ENCODE data around the gene IL31RA. TPM values are rescaled to one million over a fixed set of nuclear protein-coding genes. Genes with fewer than 3 reads are reported as not detected.

The IL31RA gene
- polyA plus RNA-seq, 1 experiment, result 1.9 TPM

DNA sequence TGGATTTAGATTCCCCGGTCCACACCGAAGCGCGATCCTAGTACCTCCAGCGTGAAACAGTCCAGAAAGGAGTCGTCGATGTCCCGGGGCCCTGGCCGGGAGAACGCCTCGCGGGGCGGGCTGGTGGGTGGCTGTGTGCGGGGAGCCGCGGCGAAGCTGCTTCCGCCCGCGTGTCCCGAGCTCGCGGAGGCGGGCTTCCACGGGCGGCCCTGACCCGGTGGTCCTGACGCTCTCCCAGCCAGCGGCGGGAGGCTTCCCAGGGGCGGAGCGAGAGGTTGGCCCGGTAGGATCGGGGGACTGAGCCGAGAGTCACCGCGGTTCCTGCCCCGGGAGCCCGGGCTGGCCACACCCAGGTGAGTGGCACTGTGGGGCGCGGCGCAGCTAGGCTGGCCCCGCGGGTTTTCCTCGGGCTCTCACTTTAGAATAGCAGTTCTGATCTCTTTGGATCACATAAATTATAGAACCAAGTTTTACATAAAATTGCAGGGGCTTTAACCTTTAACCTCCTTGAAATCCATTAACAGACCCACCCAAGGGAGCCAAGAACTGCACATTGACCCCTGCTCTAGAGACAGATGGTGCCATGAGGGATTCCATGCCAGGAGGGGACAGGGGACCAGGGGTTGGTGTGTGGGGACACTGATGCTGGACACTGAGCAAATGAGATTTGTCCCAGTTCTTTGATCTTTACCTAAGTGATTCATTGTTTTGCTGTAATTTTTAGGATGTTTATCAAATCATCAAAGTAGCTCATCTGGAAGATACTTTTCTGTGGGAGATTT lies 29.2 kb upstream of the IL31RA start:
- no peaks in the 10 kb centered on the region for H3K9me3 ChIP-seq (ENCODE audit: control insufficient read depth, insufficient read depth, low read length)
- H3K27ac ChIP-seq (ENCODE audit: low read depth, low read length), result no peak overlapping the region
- TF ChIP-seq, protein P1, sequence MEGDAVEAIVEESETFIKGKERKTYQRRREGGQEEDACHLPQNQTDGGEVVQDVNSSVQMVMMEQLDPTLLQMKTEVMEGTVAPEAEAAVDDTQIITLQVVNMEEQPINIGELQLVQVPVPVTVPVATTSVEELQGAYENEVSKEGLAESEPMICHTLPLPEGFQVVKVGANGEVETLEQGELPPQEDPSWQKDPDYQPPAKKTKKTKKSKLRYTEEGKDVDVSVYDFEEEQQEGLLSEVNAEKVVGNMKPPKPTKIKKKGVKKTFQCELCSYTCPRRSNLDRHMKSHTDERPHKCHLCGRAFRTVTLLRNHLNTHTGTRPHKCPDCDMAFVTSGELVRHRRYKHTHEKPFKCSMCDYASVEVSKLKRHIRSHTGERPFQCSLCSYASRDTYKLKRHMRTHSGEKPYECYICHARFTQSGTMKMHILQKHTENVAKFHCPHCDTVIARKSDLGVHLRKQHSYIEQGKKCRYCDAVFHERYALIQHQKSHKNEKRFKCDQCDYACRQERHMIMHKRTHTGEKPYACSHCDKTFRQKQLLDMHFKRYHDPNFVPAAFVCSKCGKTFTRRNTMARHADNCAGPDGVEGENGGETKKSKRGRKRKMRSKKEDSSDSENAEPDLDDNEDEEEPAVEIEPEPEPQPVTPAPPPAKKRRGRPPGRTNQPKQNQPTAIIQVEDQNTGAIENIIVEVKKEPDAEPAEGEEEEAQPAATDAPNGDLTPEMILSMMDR (IDR thresholded peaks at IDR 0.05; ENCODE audit: low read depth, low read length), result no peak
- ChIA-PET POLR2A (no interaction called here), CTCF (no interaction called here)
- DNase-seq (ENCODE audit: low read depth, low spot score), result no peak
- H3K4me3 ChIP-seq (ENCODE audit: low read depth, low read length), result peak overlapping the region; percentile 48
- peaks cover 6% of the 10 kb centered on the region for H3K27me3 ChIP-seq (ENCODE audit: control insufficient read depth, insufficient read depth, low read length)

DNA sequence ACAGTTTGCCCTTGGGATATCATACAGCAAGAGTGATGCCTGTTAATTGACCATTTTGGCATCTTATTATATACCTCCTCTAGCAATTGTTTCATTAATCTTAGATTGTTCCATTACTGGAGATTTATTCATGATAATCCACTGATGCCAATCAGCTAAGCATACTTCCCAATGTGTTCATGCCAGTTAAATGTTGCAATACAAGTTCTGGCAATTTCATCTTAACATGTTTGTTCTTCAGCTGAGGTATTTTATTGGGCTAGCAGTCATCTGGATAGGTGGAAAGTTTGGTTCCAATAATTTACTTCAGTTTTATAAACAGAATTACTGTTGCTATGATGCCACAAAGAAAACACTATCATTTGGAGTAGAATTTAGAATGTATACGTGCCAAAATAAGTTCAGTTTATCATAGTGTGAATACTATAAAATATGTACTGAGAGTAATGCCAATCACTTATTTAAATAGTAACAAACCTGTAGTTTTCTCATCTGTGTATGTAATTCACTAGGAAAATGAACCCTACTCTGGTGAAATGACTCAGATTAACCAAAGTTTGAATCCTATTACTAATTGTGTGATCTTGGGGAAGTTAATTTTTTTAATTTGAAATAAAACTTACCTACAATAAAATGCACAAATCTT lies 27.9 kb upstream of the IL31RA start:
- CTCF ChIA-PET, result no interaction called here
- DNase-seq (ENCODE audit: low read depth, low spot score), result no peak

DNA sequence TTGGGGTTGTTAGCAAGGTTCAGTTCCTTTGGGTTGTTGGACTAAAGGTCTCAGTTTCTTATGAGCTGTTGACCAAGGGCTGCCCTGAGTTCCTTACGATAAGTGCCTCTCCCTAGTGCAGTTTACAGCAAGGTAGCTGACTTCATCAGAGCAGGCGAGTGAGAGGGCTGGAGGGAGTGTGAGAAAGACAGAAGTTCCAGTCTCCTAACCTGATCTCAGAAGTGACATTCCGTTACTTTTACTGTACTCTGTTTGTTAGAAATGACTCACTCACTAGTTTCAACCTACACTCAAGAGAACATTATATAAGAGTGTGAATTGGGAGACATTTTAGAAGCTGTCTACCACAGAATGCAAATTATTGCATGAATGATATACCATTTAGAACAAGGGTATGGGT lies 21.2 kb upstream of the IL31RA start:
- Histone ChIP-seq H3K27me3 (ENCODE audit: control insufficient read depth, insufficient read depth, low read length) (peaks cover 4% of the 10 kb centered on the region), H3K9me3 (ENCODE audit: control insufficient read depth, insufficient read depth, low read length) (peaks cover 5% of the 10 kb centered on the region; the same call in 1 of the 2 replicates), H3K27ac (ENCODE audit: low read depth, low read length) (no peak overlapping the region), H3K4me3 (ENCODE audit: low read depth, low read length) (no peak overlapping the region)
- ChIA-PET CTCF (no interaction called here), POLR2A (interaction anchor here (0.7 kb wide), 1 partner anchor 48 kb away, joined by 3 read pairs; no protein-coding TSS in a partner anchor)
- TF ChIP-seq, protein P1 (IDR thresholded peaks at IDR 0.05; ENCODE audit: low read depth, low read length), result no peak
- no peak for DNase-seq (ENCODE audit: low read depth, low spot score)

More for the DNA sequence above, 27.9 kb upstream of the IL31RA start:
- POLR2A ChIA-PET, result no interaction called here
- Histone ChIP-seq H3K27me3 (ENCODE audit: control insufficient read depth, insufficient read depth, low read length) (peaks cover 6% of the 10 kb centered on the region), H3K27ac (ENCODE audit: low read depth, low read length) (no peak overlapping the region), H3K4me3 (ENCODE audit: low read depth, low read length) (no peak overlapping the region), H3K9me3 (ENCODE audit: control insufficient read depth, insufficient read depth, low read length) (no peaks in the 10 kb centered on the region)
- TF ChIP-seq, protein P1 (IDR thresholded peaks at IDR 0.05; ENCODE audit: low read depth, low read length), result no peak

DNA sequence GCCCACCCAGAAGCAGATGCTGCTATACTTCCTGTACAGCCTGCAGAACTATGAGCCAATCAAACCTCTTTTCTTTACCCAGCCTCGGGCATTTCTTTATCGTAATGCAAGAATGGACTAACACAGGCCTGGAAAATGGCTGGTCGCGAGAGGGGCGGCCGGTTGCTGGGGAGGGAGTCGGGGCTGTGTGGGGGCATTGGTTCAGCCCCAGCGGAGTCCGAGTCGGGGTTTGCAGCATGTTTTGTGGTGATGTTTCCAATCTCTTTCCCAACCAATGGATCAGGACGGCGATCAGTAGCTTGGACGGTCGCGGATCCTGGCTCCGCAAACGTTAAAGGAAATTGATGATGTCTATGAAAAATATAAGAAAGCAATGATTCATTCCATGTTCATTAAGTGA lies 18.7 kb upstream of the IL31RA start:
- CTCF ChIA-PET, result no interaction called here
- TF ChIP-seq, protein P1 (IDR thresholded peaks at IDR 0.05; ENCODE audit: low read depth, low read length), result no peak
- no peak for DNase-seq (ENCODE audit: low read depth, low spot score)
- H3K27ac ChIP-seq (ENCODE audit: low read depth, low read length), result no peak overlapping the region
- H3K4me3 ChIP-seq (ENCODE audit: low read depth, low read length), result no peak overlapping the region
- H3K9me3 ChIP-seq (ENCODE audit: control insufficient read depth, insufficient read depth, low read length), result peaks cover 5% of the 10 kb centered on the region; the same call in 1 of the 2 replicates
- POLR2A ChIA-PET, result no interaction called here
- H3K27me3 ChIP-seq (ENCODE audit: control insufficient read depth, insufficient read depth, low read length), result no peaks in the 10 kb centered on the region

DNA sequence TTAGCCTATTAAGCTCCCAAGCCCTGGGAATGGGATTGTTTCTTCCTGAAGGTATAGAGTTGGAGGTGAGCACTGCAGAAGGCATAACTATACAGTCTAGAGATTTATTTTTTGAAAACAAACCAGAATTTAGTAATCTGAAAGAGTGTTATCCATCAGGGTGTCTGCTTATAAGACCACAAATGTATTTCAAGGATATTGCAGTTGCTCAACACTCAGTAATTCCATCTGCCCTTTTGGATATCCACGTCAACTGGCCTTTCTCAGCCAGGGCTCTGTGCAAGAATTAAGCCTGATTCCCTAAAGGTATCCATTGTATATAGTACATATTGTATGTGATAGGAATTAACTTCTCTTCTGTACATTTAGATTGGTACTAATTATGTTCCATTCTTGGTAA lies 15.0 kb upstream of the IL31RA start:
- DNase-seq (ENCODE audit: low read depth, low spot score), result no peak
- ChIA-PET CTCF (no interaction called here), POLR2A (no interaction called here)
- no peaks in the 10 kb centered on the region for H3K27me3 ChIP-seq (ENCODE audit: control insufficient read depth, insufficient read depth, low read length)
- no peak overlapping the region for H3K4me3 ChIP-seq (ENCODE audit: low read depth, low read length)
- peaks cover 5% of the 10 kb centered on the region; the same call in 1 of the 2 replicates for H3K9me3 ChIP-seq (ENCODE audit: control insufficient read depth, insufficient read depth, low read length)
- TF ChIP-seq, protein P1 (IDR thresholded peaks at IDR 0.05; ENCODE audit: low read depth, low read length), result no peak
- no peak overlapping the region for H3K27ac ChIP-seq (ENCODE audit: low read depth, low read length)

Measured in AG04450 (cell line).